Renal cortical epithelial cell (primary cell): Measurements from ENCODE around the gene MRPS7. TPM values are rescaled to one million over a fixed set of nuclear protein-coding genes. Genes with fewer than 3 reads are reported as not detected.

Source experiments
- DNase-seq: peaks from one replicate; pipeline ENCODE4 v3.0.0-alpha.2; 2011; ENCODE audit warnings: low read depth
- total RNA-seq: library from RNA; depleted of rRNA; stranded (reverse); fragments of >200 nt; gene quantifications from 2 replicates; pipeline ENCODE4 v1.2.3, GENCODE V29; 2014

The MRPS7 gene
- total RNA-seq, 1 donor from 2014 or later = 45.9 TPM

DNA sequence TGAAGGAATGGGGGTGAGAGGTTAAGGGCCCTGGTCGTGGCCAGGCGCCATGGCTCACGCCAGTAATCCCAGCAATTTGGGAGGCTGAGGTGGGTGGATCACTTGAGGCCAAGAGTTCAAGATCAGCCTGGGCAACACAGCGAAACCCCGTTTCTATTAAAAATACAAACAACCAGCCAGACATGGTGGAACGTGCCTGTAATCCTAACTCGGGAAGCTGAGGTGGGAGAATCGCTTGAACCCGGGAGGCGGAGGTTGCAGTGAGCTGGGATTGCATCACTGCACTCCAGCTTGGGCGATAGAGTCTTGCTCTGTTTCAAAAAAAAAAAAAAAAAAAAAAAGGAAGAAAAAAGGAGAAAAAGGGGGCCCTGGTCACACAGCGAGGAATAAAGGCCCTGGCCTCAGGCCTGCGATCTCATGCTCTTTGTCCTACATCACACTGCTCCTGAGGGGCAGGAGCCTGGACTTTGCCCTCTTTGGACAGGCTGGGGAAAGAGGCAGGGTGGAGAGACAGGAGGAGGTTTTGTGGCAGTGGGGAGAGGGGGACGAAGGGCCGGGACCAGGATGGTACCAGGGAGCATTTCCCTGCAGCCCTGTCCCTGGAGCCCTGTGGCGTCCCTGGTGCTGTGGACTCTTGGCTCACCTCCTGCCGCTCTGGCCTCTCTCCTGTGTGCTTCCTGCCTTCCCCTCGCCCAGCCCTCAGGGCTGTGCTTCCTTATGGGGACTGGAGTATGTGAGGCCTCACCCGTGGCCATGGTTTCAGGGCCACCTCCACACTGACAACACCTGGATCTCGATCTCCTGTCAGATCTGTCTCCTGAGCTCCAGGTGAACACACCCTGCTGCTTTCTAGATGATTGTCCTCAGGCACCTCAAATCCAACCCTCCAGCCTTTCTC, 47.3 kb downstream of the MRPS7 start:
- DNase-seq = no peak

DNA sequence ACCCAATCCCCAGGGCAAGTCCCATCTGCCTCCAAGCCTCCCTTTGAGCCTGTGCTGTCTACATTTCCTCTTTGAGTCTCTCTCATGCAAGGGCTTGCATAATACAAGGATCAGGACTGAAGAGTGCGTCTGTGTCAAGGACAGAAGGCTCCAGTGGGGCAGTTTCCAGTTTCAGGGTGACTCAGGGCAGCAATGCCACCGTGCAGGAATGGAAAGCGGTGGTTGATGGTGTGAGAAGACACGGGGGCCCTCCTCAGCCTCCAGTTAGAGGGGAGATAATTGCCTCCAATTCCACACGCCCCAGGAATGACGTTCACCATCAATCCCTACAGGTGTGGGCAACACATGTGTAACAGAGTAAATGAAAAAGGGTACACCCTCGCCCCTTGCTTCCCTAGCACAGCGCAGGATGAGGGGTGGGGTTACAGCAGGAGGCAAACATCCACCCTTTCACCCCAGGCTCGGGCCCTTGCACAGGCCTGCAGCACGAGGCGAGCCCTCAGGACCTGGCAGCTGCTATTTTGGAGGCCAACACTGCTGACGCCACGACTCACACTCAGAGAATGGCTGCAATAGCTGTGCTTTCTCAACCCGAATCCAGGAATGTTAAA, 52.4 kb downstream of the MRPS7 start:
- no peak for DNase-seq

DNA sequence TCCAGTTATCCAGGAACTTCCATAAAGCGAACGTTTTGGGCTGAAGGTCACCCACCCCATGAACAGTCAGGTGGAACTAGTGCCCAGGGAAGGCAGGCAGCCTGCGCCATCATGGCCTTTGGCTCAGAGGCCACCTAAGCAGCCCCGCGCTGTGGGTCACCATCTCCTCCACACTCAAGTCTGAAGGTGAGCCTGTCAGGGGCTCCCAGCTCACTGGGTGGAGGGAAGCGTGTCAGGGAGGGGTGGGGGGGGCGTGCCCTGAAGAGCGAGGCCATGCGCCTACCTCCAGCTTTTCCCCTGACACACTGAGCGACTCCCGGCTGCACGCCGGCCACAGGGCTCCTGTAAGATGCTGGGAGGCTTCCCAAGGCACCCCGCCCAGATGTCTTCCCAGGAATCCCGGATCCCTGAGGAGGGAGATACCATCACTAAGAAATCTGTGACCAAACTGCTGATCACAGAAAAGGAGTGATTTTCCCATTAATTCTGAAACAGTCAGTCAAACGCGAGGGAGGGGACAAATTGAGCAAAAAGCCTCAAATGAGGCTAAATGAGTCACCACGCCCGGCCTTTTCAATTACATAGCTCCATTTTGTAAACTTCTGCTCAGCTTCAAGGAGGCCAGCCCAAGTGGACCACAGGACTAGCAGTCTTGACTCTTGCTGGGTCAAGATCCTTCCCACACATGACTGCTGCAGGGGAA, 54.0 kb downstream of the MRPS7 start:
- DNase-seq = no peak

Other genes with a start within 250 kb of the MRPS7 start
- 19.9 and 40.8 TPM in 2 replicates for gene MRPL58, start 249.2 kb upstream of the MRPS7 start, total RNA-seq
- gene ATP5PD, start 214.9 kb upstream of the MRPS7 start, total RNA-seq = 266 and 415 TPM in 2 replicates
- 13.4 and 29.6 TPM in 2 replicates for gene KCTD2, start 214.7 kb upstream of the MRPS7 start, total RNA-seq
- gene SLC16A5, start 173.9 kb upstream of the MRPS7 start, total RNA-seq = 35.6 and 165 TPM in 2 replicates
- gene ARMC7, start 151.9 kb upstream of the MRPS7 start, total RNA-seq = 1.2 and 14.2 TPM in 2 replicates
- gene NT5C, start 130.1 kb upstream of the MRPS7 start, total RNA-seq = 22.9 and 77.3 TPM in 2 replicates
- 171 and 366 TPM in 2 replicates for gene JPT1, start 107.4 kb upstream of the MRPS7 start, total RNA-seq
- gene SUMO2, start 78.9 kb upstream of the MRPS7 start, total RNA-seq = 96.6 and 151 TPM in 2 replicates
- gene NUP85, start 56.2 kb upstream of the MRPS7 start, total RNA-seq = 27.6 and 37.7 TPM in 2 replicates
- gene GGA3, start 273 bp upstream of the MRPS7 start, total RNA-seq = 14.8 and 25.8 TPM in 2 replicates
- 15.1 and 16.3 TPM in 2 replicates for gene MIF4GD, start 9.4 kb downstream of the MRPS7 start, total RNA-seq
- gene SLC25A19, start 27.6 kb downstream of the MRPS7 start, total RNA-seq = 2.8 and 5.6 TPM in 2 replicates
- 110 and 112 TPM in 2 replicates for gene GRB2, start 143.8 kb downstream of the MRPS7 start, total RNA-seq
- gene TMEM94, start 194.8 kb downstream of the MRPS7 start, total RNA-seq = 17.2 and 68.5 TPM in 2 replicates